Stomach (tissue), 9 donors: ENCODE results near the gene PCNX1. TPM values are rescaled to one million over a fixed set of nuclear protein-coding genes. Genes with fewer than 3 reads are reported as not detected.

Source experiments
- DNase-seq, 2 donors: peaks; one replicate each; pipeline versions ENCODE4 v3.0.0 to v3.0.0-alpha.2; 2013 to 2019
- H3K27ac ChIP-seq, 5 donors: fragments of 200-600 bp in 4 of 5; sonication (generic) in 4 of 5; one replicate each; pipeline ENCODE4 v1.5.1; 2013 to 2019; ENCODE audit warnings: mild to moderate bottlenecking in 1 of 5, moderate library complexity in 1 of 5
- H3K27me3 ChIP-seq, 3 donors: fragments of 200-600 bp; sonication (generic); one replicate each; pipeline ENCODE4 v1.5.1; 2017 to 2019; ENCODE audit warnings: mixed run types in 1 of 3
- H3K36me3 ChIP-seq, 4 donors: fragments of 200-600 bp; sonication (generic); 1 replicate in 3 of 4; 2 replicates in 1 of 4; pipeline ENCODE4 v1.5.1; 2016 to 2019
- H3K4me1 ChIP-seq, 4 donors: fragments of 200-600 bp; sonication (generic); one replicate each; pipeline ENCODE4 v1.5.1; 2016 to 2019
- H3K4me3 ChIP-seq, 4 donors: fragments of 200-600 bp; sonication (generic) in 3 of 4; one replicate each; pipeline ENCODE4 v1.5.1; 2016 to 2019; ENCODE audit warnings: mild to moderate bottlenecking in 1 of 4
- H3K9me3 ChIP-seq, 4 donors: fragments of 200-600 bp; sonication (generic); one replicate each; pipeline ENCODE4 v1.5.1; 2016 to 2019
- EP300 ChIP-seq: sonication (generic); formaldehyde crosslinking; IDR thresholded peaks from one replicate; pipeline ENCODE4 v1.6.1; 2017; ENCODE audit warnings: antibody characterized with exemption
- POLR2A ChIP-seq, 4 donors: fragments of 450-650 bp; IDR thresholded peaks; one replicate each; pipeline ENCODE4 v1.6.1; 2016; ENCODE audit warnings: antibody characterized with exemption in 4 of 4, control low read depth in 2 of 4, mild to moderate bottlenecking in 1 of 4, moderate library complexity in 1 of 4
- POLR2AphosphoS5 ChIP-seq, 3 donors: sonication (generic); formaldehyde crosslinking; IDR thresholded peaks; one replicate each; pipeline ENCODE4 v1.6.1; 2016; ENCODE audit warnings: antibody characterized with exemption in 3 of 3
- WGBS, 5 donors: extraction: QIAGEN DNeasy Blood & Tissue Kit in 3 of 5; methylation state at CpG; one replicate each; pipeline versions ENCODE4 v1.1.5 to v1.1.7; 2013 to 2018; 5-methylcytosine and 5-hydroxymethylcytosine counted together
- intact Hi-C: fragments of 100-400 bp; cut with DNase I; formaldehyde crosslinking; loops from one replicate; pipeline ENCODE4 v1.15.1; 2023; ENCODE audit warnings: low total_unique reads
- polyA plus RNA-seq, 3 donors: library from polyadenylated mRNA; stranded (reverse); fragments of 200-250 nt; gene quantifications; one replicate each; pipeline ENCODE4 v1.2.3, GENCODE V29; 2013
- small RNA-seq, 4 donors: library from RNA; depleted of rRNA; stranded (forward); fragments of <200 nt; gene quantifications; one replicate each; pipeline ENCODE3, GENCODE V24; 2016
- total RNA-seq, 5 donors: library from RNA; depleted of rRNA; stranded (reverse); fragments of >200 nt; gene quantifications; one replicate each; pipeline versions ENCODE4 v1.1.0 to v1.2.3, GENCODE V29; 2014 to 2016
- TF ChIP-seq, protein P1 (sequence below), 7 experiments: fragments of 450-650 bp in 4 of 7; fragments of 200-600 bp in 3 of 7; sonication (generic) in 3 of 7; IDR thresholded peaks; one replicate each; pipeline ENCODE4 v1.5.1; 2016 to 2019; ENCODE audit warnings: antibody characterized with exemption in 7 of 7, control low read depth in 2 of 7, mild to moderate bottlenecking in 1 of 7
- donor health status: healthy with polysubstance abuse.
- donor health status: Bipolar disorder and iron deficiency.
- donor health status: healthy.

Gene PCNX1
- total and polyA plus RNA-seq, 8 donors, result 2.3 to 198 (median 43.6) TPM

DNA sequence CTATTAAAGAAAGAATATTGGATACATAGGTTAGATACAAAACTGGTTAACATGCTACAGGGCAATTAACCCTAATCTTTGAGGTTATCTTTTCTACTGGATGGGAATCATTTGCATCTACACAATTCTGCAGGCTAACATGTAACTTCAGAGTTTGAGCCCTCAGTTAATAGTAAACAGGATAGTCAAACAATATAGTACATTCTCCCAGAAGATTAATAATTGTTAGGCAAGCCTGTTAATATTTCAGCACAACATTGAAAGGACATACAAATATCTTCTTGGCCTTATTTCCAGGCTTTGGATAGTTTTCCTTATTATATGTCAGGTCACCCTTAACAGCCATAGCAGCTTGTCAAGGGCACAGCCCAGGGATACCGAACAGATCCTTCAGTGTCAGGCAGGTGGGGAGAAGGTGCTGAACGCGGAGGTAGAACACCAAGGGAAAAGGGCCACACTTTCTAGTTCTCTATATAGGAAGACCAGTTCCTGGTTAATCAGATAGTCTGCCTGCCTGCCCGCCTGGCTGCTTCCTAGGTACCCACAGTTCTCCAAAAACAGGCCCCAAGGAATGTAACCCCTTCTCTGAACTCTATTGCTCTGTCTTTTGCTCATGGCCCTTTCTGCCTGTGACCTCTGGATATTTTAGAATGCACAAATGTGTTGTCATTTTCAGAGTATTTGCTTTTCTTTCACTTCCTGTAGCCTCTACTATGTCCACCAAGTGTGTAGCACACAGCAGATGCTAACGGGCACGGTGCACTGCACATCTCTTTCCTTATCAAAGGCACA, 256.0 kb downstream of the PCNX1 start:
- intact Hi-C loops, result no loop called here

GRCh38 chr14:71163842-71164629, 256.8 kb downstream of the PCNX1 start:
- no peak overlapping the region for H3K4me3 ChIP-seq
- TF ChIP-seq EP300, result no peak
- TF ChIP-seq POLR2AphosphoS5 (IDR thresholded peaks at IDR 0.05), result no peak
- TF ChIP-seq, protein P1, sequence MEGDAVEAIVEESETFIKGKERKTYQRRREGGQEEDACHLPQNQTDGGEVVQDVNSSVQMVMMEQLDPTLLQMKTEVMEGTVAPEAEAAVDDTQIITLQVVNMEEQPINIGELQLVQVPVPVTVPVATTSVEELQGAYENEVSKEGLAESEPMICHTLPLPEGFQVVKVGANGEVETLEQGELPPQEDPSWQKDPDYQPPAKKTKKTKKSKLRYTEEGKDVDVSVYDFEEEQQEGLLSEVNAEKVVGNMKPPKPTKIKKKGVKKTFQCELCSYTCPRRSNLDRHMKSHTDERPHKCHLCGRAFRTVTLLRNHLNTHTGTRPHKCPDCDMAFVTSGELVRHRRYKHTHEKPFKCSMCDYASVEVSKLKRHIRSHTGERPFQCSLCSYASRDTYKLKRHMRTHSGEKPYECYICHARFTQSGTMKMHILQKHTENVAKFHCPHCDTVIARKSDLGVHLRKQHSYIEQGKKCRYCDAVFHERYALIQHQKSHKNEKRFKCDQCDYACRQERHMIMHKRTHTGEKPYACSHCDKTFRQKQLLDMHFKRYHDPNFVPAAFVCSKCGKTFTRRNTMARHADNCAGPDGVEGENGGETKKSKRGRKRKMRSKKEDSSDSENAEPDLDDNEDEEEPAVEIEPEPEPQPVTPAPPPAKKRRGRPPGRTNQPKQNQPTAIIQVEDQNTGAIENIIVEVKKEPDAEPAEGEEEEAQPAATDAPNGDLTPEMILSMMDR (IDR thresholded peaks at IDR 0.05), result no peak
- TF ChIP-seq POLR2A (IDR thresholded peaks at IDR 0.05), result no peak
- peak in 1 of 2 donors; percentile 32 for DNase-seq
- intact Hi-C loops, result no loop called here
- H3K4me1 ChIP-seq, result peaks cover 0 to 9% (median 0%) of the 10 kb centered on the region in 4 donors
- no peak overlapping the region for H3K27ac ChIP-seq
- WGBS, 5 donors, result 79 to 88% (median 83%) methylated on average over 8 to 10 of the region's 10 CpGs
- peaks cover 0 to 4% (median 0%) of the 10 kb centered on the region in 4 donors for H3K9me3 ChIP-seq
- H3K27me3 ChIP-seq, result no peaks in the 10 kb centered on the region
- H3K36me3 ChIP-seq, result no peaks in the 10 kb centered on the region

More for the DNA sequence above, 256.0 kb downstream of the PCNX1 start:
- H3K9me3 ChIP-seq, result peaks cover 0 to 4% (median 0%) of the 10 kb centered on the region in 4 donors
- no peak for DNase-seq
- H3K36me3 ChIP-seq, result no peaks in the 10 kb centered on the region
- TF ChIP-seq, protein P1 (IDR thresholded peaks at IDR 0.05), result no peak
- no peak for TF ChIP-seq EP300
- no peak for TF ChIP-seq POLR2AphosphoS5 (IDR thresholded peaks at IDR 0.05)
- no peak for TF ChIP-seq POLR2A (IDR thresholded peaks at IDR 0.05)
- no peak overlapping the region for H3K4me3 ChIP-seq
- no peak overlapping the region for H3K27ac ChIP-seq
- H3K27me3 ChIP-seq, result no peaks in the 10 kb centered on the region
- WGBS, 5 donors, result 69 to 81% (median 72%) methylated on average over 6 of the region's 6 CpGs
- peaks cover 0 to 9% (median 0%) of the 10 kb centered on the region in 4 donors for H3K4me1 ChIP-seq

Small RNA genes lying within 50 kb of the gene (small RNA-seq; reads per million reads assigned to genes)
- gene AC005230.1 (0 reads per million in 4 donors), gene GTF3AP2 (0 reads per million in 4 donors)

Other genes starting within 250 kb of the PCNX1 start
- 10 to 100 TPM in 1 of 5 donors, 1 to 10 TPM in 4; 7.0 to 11.0 (median 8.5) TPM for gene MAP3K9, start 97.9 kb upstream of the PCNX1 start, total RNA-seq
- 1 to 10 TPM in 2 of 3 donors, under 1 TPM in 1; 0.46 to 1.7 (median 1.1) TPM for gene MAP3K9, start 97.9 kb upstream of the PCNX1 start, polyA plus RNA-seq